GDM1 (cell line): Measurements from ENCODE around the gene RTN4R.

ENCODE experiments used
- DNase-seq: peaks from one replicate; lab custom pipeline; 2025; lab: John Stamatoyannopoulos, UW

Gene RTN4R

GRCh38 chr22:20241579-20242392 lies 26.3 kb downstream of the RTN4R start:
- DNase-seq = no peak

GRCh38 chr22:20240900-20241299 lies 27.2 kb downstream of the RTN4R start:
- no peak for DNase-seq

GRCh38 chr22:20240447-20240764 lies 27.7 kb downstream of the RTN4R start:
- DNase-seq = peak; percentile 30

- DNase-seq = no peak
Measured at GRCh38 chr22:20239676-20240446, 28.3 kb downstream of the RTN4R start.

- DNase-seq = no peak
Measured at GRCh38 chr22:20238901-20239675, 29.0 kb downstream of the RTN4R start.

GRCh38 chr22:20238536-20238900 lies 29.6 kb downstream of the RTN4R start:
- DNase-seq = peak; percentile 57

GRCh38 chr22:20237480-20238440 lies 30.4 kb downstream of the RTN4R start:
- no peak for DNase-seq

GRCh38 chr22:20236052-20236717 lies 31.9 kb downstream of the RTN4R start:
- DNase-seq = no peak

GRCh38 chr22:20235389-20235991 lies 32.6 kb downstream of the RTN4R start:
- no peak for DNase-seq

GRCh38 chr22:20234760-20235388 lies 33.2 kb downstream of the RTN4R start:
- no peak for DNase-seq

GRCh38 chr22:20234314-20234682 lies 33.8 kb downstream of the RTN4R start:
- DNase-seq = no peak

GRCh38 chr22:20233351-20234313 lies 34.5 kb downstream of the RTN4R start:
- DNase-seq = no peak

- DNase-seq = no peak
Measured at GRCh38 chr22:20232781-20233180, 35.3 kb downstream of the RTN4R start.

- no peak for DNase-seq
Measured at GRCh38 chr22:20232237-20232598, 35.9 kb downstream of the RTN4R start.

GRCh38 chr22:20231514-20232236 lies 36.4 kb downstream of the RTN4R start:
- no peak for DNase-seq

GRCh38 chr22:20230777-20231420 lies 37.2 kb downstream of the RTN4R start:
- no peak for DNase-seq

GRCh38 chr22:20229916-20230775 lies 38.0 kb downstream of the RTN4R start:
- no peak for DNase-seq
